HG02884 (cell line): ENCODE data around the gene SLC35A5.
"Not testable (repeated sequence)": the region's sequence is repeated elsewhere in the genome, so short reads cannot be mapped to it uniquely, and the experiment has no call there.

Experiments used
- ATAC-seq: cut with Tn5 transposase; IDR thresholded peaks from one replicate; pipeline ENCODE4 v1.9.1; 2021; ENCODE audit warnings: mild to moderate bottlenecking, moderate library complexity; ENCODE audit not compliant: unreplicated experiment

The SLC35A5 gene

GRCh38 chr3:112561734-112562529, at the start of gene SLC35A5, which contains the start of gene ATG3:
SLC35A5 (plus strand) TSS chr3:112562045; CDS start chr3:112563404, 1,359 bp downstream.
ATG3 (minus strand) TSS chr3:112561962; CDS start chr3:112561528, 434 bp downstream.
- ATAC-seq = peak; percentile 70

GRCh38 chr3:112512320-112512719, 49.5 kb upstream of the SLC35A5 start:
- no peak for ATAC-seq

- ATAC-seq = peak; percentile 99
Observed at GRCh38 chr3:112514527-112515128, 47.2 kb upstream of the SLC35A5 start.

GRCh38 chr3:112518970-112519369, 42.9 kb upstream of the SLC35A5 start:
- ATAC-seq = not testable (repeated sequence)

- ATAC-seq = peak; percentile 43
Observed at GRCh38 chr3:112519424-112520001, 42.3 kb upstream of the SLC35A5 start.

GRCh38 chr3:112524127-112524526, 37.7 kb upstream of the SLC35A5 start:
- not testable (repeated sequence) for ATAC-seq

- ATAC-seq = no peak
Observed at GRCh38 chr3:112530573-112530972, 31.3 kb upstream of the SLC35A5 start.

GRCh38 chr3:112531358-112531781, 30.5 kb upstream of the SLC35A5 start:
- no peak for ATAC-seq

- ATAC-seq = peak; percentile 98
Observed at GRCh38 chr3:112539825-112540650, 21.8 kb upstream of the SLC35A5 start.

- no peak for ATAC-seq
Observed at GRCh38 chr3:112546216-112546759, 15.6 kb upstream of the SLC35A5 start.

GRCh38 chr3:112550859-112551258, 11.0 kb upstream of the SLC35A5 start:
- ATAC-seq = no peak

GRCh38 chr3:112555535-112556170, 6.2 kb upstream of the SLC35A5 start:
- ATAC-seq = no peak

- ATAC-seq = no peak
Observed at GRCh38 chr3:112557976-112558375, 3.9 kb upstream of the SLC35A5 start.

GRCh38 chr3:112560307-112560706, 1.5 kb upstream of the SLC35A5 start:
- no peak for ATAC-seq

GRCh38 chr3:112560721-112561483, 943 bp upstream of the SLC35A5 start:
- ATAC-seq = peak; percentile 25

GRCh38 chr3:112561484-112561733, 436 bp upstream of the SLC35A5 start:
- ATAC-seq = peak; percentile 33

GRCh38 chr3:112564247-112564939, 2.5 kb downstream of the SLC35A5 start:
- not testable (repeated sequence) for ATAC-seq

- ATAC-seq = no peak
Observed at GRCh38 chr3:112564940-112565305, 3.1 kb downstream of the SLC35A5 start.

- no peak for ATAC-seq
Observed at GRCh38 chr3:112568642-112569041, 6.8 kb downstream of the SLC35A5 start.
